Measurements from ENCODE around the gene RAD51C. TPM values are rescaled to one million over a fixed set of nuclear protein-coding genes. Genes with fewer than 3 reads are reported as not detected.
"Not testable (repeated sequence)": the region's sequence is repeated elsewhere in the genome, so short reads cannot be mapped to it uniquely, and the experiment has no call there.

RAD51C gene
- total RNA-seq, 1 donor from 2014 or later, result 9.4 TPM

DNA sequence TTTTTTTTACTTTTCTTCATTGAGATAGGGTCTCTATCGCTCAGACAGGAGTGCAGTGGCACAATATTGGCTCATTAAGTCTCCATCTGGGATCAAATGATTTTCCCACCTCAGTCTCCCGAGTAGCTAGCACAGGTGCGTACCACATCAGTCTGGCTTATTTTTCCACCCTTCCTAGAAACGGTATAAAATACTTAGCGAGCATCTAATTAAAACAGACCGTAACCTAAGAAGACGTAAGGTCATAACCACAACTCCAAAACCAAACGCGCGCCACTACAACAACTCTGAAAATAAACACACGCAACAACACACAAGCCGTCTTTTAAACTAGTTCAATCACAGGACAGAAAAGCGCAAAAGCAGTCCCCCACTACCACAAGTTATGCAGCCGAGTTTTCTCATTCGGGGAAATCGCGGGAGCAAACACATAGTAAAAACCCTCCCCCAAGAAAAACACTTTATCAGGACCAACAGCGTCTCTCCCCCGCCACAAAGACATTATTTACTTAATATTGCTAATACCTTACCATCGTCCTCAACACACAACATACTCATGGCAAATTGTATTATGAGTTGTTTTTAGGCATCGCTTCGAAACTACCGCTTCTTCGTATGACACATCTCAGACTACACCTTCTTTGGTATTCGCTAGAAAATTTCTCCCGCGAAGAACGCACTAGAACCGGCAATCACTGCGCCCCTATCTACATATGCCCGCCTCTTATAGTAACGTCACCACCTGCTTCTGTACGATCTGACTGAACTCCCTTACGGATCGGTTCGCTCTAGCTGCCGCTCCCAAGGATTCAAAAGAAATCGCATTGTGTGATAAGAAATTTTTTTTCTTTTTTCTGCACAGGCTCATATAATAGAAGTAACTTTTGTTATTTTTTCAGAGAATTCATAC, 33.3 kb upstream of the RAD51C start:
- Mint-ChIP-seq H3K4me1 (ENCODE audit: low read depth, unreplicated experiment) (peaks cover 7% of the 10 kb centered on the region), H3K27me3 (ENCODE audit: low read depth, unreplicated experiment) (peaks cover 4% of the 10 kb centered on the region), H3K27ac (ENCODE audit: unreplicated experiment) (peak overlapping the region; percentile 100), H3K36me3 (ENCODE audit: low read depth, unreplicated experiment) (no peaks in the 10 kb centered on the region), H3K9me3 (ENCODE audit: unreplicated experiment) (no peaks in the 10 kb centered on the region), H3K4me3 (ENCODE audit: unreplicated experiment) (peak overlapping the region; percentile 78)
- no peaks in the 10 kb centered on the region for H4K20me1 ChIP-seq (ENCODE audit: insufficient read depth, low read length)
- H3K27ac ChIP-seq (ENCODE audit: low read depth, low read length), result peak overlapping the region; percentile 100
- no peaks in the 10 kb centered on the region for H3K79me2 ChIP-seq (ENCODE audit: insufficient read depth, low read length)
- peak overlapping the region; percentile 79 for H2AFZ ChIP-seq (ENCODE audit: low read depth, low read length)
- peaks cover 5% of the 10 kb centered on the region for H3K27me3 ChIP-seq (ENCODE audit: insufficient read depth, low read length)
- peak overlapping the region; percentile 85 for H3K4me2 ChIP-seq (ENCODE audit: low read length)
- no peak for TF ChIP-seq EZH2 (IDR thresholded peaks at IDR 0.05; ENCODE audit: insufficient read depth, low read length)
- TF ChIP-seq, protein P1, sequence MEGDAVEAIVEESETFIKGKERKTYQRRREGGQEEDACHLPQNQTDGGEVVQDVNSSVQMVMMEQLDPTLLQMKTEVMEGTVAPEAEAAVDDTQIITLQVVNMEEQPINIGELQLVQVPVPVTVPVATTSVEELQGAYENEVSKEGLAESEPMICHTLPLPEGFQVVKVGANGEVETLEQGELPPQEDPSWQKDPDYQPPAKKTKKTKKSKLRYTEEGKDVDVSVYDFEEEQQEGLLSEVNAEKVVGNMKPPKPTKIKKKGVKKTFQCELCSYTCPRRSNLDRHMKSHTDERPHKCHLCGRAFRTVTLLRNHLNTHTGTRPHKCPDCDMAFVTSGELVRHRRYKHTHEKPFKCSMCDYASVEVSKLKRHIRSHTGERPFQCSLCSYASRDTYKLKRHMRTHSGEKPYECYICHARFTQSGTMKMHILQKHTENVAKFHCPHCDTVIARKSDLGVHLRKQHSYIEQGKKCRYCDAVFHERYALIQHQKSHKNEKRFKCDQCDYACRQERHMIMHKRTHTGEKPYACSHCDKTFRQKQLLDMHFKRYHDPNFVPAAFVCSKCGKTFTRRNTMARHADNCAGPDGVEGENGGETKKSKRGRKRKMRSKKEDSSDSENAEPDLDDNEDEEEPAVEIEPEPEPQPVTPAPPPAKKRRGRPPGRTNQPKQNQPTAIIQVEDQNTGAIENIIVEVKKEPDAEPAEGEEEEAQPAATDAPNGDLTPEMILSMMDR (IDR thresholded peaks at IDR 0.05; ENCODE audit: insufficient read depth, low read depth, low read length), result no peak
- no peaks in the 10 kb centered on the region for H3K4me1 ChIP-seq (ENCODE audit: insufficient read depth, low read length)
- no peak for FAIRE-seq
- DNase-seq (ENCODE audit: low read depth), result peak; percentile 100
- no peaks in the 10 kb centered on the region for H3K9me3 ChIP-seq (ENCODE audit: insufficient read depth, low read depth, low read length)
- peak overlapping the region; percentile 96 for H3K9ac ChIP-seq (ENCODE audit: low read length)
- H3K36me3 ChIP-seq (ENCODE audit: insufficient read depth, low read length), result no peaks in the 10 kb centered on the region
- peak overlapping the region; percentile 54 for H3K4me3 ChIP-seq (ENCODE audit: insufficient read depth, low read depth, low read length)

DNA sequence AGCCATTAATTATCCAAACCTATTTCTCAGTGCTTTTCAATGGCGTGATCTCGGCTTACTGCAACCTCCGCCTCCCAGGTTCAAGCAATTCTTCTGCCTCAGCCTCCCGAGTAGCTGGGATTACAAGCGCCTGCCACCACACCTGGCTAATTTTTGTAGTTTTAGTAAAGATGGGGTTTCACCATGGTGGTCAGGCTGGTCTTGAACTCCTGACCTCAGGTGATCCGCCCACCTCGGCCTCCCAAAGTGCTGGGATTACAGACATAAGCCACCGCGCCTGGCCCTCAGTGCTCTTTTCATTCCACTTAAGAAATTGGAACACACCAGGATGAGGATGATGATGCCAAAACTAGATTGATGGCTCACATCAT, 32.7 kb upstream of the RAD51C start:
- not testable (repeated sequence) for H3K27me3 Mint-ChIP-seq (ENCODE audit: low read depth, unreplicated experiment); H3K9me3 ChIP-seq (ENCODE audit: insufficient read depth, low read depth, low read length); DNase-seq (ENCODE audit: low read depth); H3K27ac ChIP-seq (ENCODE audit: low read depth, low read length); H4K20me1 ChIP-seq (ENCODE audit: insufficient read depth, low read length); H3K79me2 ChIP-seq (ENCODE audit: insufficient read depth, low read length); H3K36me3 Mint-ChIP-seq (ENCODE audit: low read depth, unreplicated experiment); H3K27me3 ChIP-seq (ENCODE audit: insufficient read depth, low read length); H3K4me1 Mint-ChIP-seq (ENCODE audit: low read depth, unreplicated experiment); H3K27ac Mint-ChIP-seq (ENCODE audit: unreplicated experiment); FAIRE-seq; H3K4me1 ChIP-seq (ENCODE audit: insufficient read depth, low read length); H3K36me3 ChIP-seq (ENCODE audit: insufficient read depth, low read length); H3K9me3 Mint-ChIP-seq (ENCODE audit: unreplicated experiment)
- peak overlapping the region; percentile 78 for H3K4me3 Mint-ChIP-seq (ENCODE audit: unreplicated experiment)
- Histone ChIP-seq H3K4me3 (ENCODE audit: insufficient read depth, low read depth, low read length) (peak overlapping the region; percentile 54), H3K4me2 (ENCODE audit: low read length) (peak overlapping the region; percentile 85), H2AFZ (ENCODE audit: low read depth, low read length) (peak overlapping the region; percentile 79), H3K9ac (ENCODE audit: low read length) (peak overlapping the region; percentile 96)

DNA sequence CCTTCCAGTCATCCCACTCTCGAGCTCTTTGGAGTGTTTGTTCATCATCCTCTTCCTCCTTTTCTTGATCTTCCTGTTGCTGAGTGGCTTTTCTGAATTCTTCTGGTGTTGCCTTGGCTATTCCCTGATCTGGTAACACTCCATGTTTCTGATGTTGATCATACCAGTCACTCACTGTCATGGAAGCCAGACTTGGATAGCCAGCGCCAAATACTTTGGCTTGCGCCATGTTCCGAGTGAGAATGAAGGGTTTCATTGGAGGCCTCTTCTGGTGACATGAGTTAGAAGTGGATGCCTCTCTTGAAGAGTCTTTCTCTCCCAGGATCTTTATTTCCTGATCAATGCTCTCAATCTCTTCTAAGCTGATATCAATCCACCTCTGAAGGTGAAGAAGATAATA, 31.8 kb upstream of the RAD51C start:
- H3K4me3 Mint-ChIP-seq (ENCODE audit: unreplicated experiment), result no peak overlapping the region

More for the DNA sequence above, 31.8 kb upstream of the RAD51C start:
- Histone ChIP-seq H3K4me3 (ENCODE audit: insufficient read depth, low read depth, low read length) (no peak overlapping the region), H3K79me2 (ENCODE audit: insufficient read depth, low read length) (no peaks in the 10 kb centered on the region), H3K4me2 (ENCODE audit: low read length) (no peak overlapping the region), H4K20me1 (ENCODE audit: insufficient read depth, low read length) (no peaks in the 10 kb centered on the region), H3K9ac (ENCODE audit: low read length) (no peak overlapping the region), H3K27ac (ENCODE audit: low read depth, low read length) (no peak overlapping the region), H3K9me3 (ENCODE audit: insufficient read depth, low read depth, low read length) (no peaks in the 10 kb centered on the region), H3K4me1 (ENCODE audit: insufficient read depth, low read length) (no peaks in the 10 kb centered on the region), H2AFZ (ENCODE audit: low read depth, low read length) (no peak overlapping the region), H3K27me3 (ENCODE audit: insufficient read depth, low read length) (peaks cover 5% of the 10 kb centered on the region), H3K36me3 (ENCODE audit: insufficient read depth, low read length) (no peaks in the 10 kb centered on the region)
- no peak for FAIRE-seq
- no peaks in the 10 kb centered on the region for H3K36me3 Mint-ChIP-seq (ENCODE audit: low read depth, unreplicated experiment)
- no peak for TF ChIP-seq EZH2 (IDR thresholded peaks at IDR 0.05; ENCODE audit: insufficient read depth, low read length)
- TF ChIP-seq, protein P1 (IDR thresholded peaks at IDR 0.05; ENCODE audit: insufficient read depth, low read depth, low read length), result no peak
- no peak overlapping the region for H3K27ac Mint-ChIP-seq (ENCODE audit: unreplicated experiment)
- no peaks in the 10 kb centered on the region for H3K9me3 Mint-ChIP-seq (ENCODE audit: unreplicated experiment)
- H3K4me1 Mint-ChIP-seq (ENCODE audit: low read depth, unreplicated experiment), result peaks cover 7% of the 10 kb centered on the region
- peaks cover 4% of the 10 kb centered on the region for H3K27me3 Mint-ChIP-seq (ENCODE audit: low read depth, unreplicated experiment)
- DNase-seq (ENCODE audit: low read depth), result no peak
